Glomerular visceral epithelial cell (primary cell): ENCODE measurements around the gene OOSP4B.
"Not testable (repeated sequence)": the region's sequence is repeated elsewhere in the genome, so short reads cannot be mapped to it uniquely, and the experiment has no call there.

ENCODE experiments used
- DNase-seq: peaks from one replicate; pipeline ENCODE4 v3.0.0-alpha.2; 2016; ENCODE audit errors: extremely low spot score

OOSP4B gene

DNA sequence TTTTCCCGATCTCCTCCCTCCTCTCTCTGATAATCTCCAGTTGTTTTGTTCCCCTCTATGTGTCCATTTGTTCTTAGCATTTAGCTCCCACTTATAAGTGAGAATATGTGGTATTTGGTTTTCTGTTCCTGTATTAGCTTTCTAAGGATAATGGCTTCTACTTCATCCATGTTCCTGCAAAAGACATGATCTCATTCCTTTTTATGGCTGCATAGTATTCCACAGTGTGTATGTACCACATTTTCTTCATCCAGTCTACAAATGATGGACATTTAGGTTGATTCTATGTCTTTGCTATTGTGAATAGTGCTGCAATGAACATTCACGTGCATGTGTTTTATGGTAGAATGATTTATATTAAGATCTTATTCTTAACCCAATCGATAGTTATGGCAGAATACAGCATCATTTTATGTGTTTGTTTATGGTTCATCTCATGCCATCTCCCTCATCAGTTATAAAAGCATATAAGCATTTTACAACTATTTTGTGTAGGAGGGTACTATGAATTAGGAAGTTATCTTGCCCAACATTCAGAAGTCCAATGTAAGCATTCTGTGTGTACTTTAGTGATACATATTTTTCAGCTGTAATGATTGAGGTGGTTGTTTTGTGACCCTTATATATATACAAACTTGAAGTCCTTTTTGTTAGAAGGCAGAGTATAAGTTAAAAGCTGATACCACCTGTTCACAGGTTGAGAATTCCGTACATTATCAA, 42.7 kb downstream of the OOSP4B start:
- DNase-seq, result no peak

DNA sequence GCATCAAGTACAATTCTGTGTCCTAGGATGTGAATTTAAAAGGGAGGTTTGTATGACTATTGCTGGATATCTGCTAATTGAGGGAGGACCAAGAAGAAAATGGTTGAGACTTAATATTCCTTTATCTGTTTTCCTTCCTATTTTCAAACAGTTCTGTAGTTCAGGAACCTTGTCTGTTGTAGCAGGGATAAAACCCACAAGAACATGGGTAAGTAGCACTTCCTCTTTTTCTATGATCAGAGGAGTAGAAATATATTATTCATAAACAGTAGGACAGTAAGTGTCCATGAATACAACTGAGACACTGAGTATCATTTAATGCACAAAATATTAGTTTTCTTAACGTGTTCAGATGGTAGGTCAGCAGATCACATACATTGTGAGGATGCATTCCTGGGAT, 47.1 kb downstream of the OOSP4B start:
- no peak for DNase-seq

DNA sequence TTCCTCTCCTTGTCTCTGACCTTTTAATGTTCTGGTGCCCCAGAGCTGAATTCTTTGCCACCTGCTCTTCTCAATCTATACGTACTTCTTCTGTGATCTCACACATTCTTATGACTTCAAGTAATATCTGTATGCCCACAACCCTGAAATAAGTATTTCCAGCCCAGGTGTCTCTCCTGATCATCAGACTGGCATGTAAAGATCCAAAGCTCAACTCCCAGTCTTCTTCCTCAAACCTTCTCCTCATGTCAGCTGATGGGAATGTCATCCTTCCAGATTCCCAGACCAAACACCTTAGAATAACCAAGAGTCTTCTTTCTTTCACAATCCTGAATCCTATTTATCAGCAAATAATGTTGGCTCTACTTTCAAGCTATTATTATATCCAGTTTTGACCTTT, 48.8 kb downstream of the OOSP4B start:
- DNase-seq, result no peak

DNA sequence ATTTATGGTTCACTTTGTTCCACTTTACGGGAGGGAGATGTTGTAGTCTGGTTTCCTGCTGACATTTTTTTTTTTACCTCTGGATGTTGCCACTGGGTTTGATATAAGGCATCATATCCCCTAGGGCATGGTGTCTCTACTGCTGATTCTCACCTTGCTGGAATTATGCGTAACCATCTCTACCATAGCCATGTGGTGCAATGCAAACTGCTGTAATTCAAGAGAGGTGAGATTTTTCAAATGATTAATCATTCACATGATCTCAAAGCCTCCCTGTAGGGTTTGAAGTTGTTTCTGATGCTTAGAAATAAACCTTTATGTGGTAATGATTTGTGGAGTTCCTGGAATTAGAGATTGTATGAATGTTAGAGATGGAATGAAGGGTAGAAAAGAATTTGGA, 52.5 kb downstream of the OOSP4B start:
- DNase-seq, result no peak

DNA sequence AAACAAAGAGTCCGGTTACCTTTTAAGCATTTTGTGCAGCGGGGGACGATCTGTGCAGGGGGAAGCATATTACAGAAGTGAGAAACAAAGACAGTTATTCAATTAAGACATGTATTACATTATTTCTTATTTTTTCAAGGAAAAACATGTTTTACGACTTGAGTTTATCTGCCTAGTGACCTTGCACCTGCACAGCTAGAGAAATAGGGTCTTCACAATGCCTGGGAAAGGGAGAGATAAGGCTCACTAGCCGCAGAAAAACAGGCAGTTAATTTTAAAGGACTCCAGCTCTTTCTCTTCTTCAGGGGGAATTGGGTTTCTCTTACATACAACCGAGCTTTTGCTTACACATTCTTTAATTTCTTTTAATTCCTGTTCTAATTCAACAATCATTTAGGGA, 54.7 kb downstream of the OOSP4B start:
- DNase-seq, result not testable (repeated sequence)

DNA sequence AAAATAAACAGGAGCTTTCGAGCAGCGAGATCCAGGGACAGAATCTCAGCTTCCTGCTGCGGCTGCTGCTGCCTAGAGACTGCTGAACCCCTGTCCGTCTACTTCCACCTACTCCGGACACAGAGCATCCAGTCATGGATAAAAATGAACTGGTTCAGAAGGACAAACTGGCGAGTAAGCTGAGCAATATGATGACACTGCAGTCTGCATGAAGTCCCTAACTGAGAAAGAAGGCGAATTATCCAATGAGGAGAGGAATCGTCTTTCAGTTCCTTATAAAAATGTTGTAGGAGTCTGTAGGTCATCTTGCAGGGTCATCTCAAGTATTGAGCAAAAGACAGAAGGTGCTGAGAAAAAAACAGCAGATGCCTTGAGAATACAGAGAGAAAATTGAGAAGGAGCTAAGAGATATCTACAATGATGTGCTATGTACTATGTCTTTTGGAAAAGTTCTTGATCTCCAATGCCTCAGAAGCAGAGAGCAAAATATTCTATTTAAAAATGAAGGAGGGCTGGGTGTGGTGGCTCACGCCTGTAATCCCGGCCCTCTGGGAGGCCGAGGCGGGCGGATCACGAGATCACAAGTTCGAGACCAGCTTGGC, 60.3 kb downstream of the OOSP4B start:
- no peak for DNase-seq

DNA sequence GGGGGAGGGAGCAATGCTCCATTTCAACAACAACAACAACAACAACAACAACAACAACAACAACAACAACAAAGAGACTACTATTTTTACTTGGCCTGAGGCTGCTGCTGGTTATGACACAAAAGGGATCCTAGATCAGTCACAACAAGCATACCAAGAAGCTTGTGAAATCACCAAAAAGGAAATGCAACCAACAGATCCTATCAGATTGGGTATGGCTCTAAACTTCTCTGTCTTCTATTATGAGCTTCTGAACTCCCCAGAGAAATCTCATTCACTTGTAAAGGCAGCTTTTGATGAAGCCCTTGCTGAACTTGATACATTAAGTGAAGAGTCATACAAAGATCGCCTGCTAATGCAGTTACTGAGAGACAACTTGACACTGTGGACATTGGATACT, 61.0 kb downstream of the OOSP4B start:
- DNase-seq, result no peak

DNA sequence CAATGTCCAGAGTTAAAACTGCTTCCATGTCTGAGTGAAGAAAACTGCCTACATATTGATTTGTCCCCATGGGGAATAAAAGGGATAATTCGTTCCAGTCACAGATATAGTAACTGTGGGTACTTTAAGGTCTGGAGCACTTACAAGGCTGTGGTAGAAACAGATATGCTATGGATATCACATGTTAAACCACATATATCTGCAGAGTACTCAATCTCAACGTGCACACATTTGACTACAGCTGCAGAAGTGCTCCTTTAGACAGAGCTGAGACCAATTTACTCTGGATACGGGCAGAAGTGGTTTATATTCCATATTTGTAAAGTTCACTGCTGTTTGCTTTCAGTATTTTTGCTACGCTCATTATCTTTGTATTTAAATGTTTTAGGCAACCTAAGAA, 61.8 kb downstream of the OOSP4B start:
- DNase-seq, result no peak

DNA sequence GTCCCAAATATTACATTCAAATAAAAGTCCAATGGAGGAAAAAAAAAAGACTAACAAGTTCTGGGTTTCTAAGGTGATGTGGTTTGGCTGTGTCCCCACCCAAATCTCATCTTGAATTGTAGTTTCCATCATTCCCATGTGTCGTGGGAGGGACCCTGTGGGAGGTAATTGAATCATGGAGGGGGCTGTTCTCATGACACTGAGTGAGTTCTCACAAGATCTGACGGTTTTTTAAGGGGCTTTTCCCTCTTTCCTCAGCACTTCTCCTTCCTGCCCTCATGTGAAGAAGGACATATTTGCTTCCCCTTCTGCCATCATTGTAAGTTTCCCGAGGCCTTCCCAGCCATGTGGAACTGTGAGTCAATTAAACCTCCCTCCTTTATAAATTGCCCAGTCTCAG, 63.6 kb downstream of the OOSP4B start:
- no peak for DNase-seq
